Uterus (tissue), 4 donors: ENCODE results near the gene HOXD8. TPM values are rescaled to one million over a fixed set of nuclear protein-coding genes. Genes with fewer than 3 reads are reported as not detected.
A peak's percentile ranks its signal among the peaks of the same experiment; 100 is the strongest.

ENCODE experiments used
- DNase-seq, 2 donors: peaks; one replicate each; pipeline ENCODE4 v3.0.0-alpha.2; 2019 to 2020
- H3K27ac ChIP-seq, 2 donors: fragments of 200-600 bp; sonication (generic); 1 replicate in 1 of 2; 2 replicates in 1 of 2; pipeline ENCODE4 v1.5.1; 2016 to 2018
- H3K27me3 ChIP-seq, 2 donors: fragments of 200-600 bp; sonication (generic); one replicate each; pipeline ENCODE4 v1.5.1; 2018 to 2019; ENCODE audit warnings: control low read depth in 1 of 2
- H3K36me3 ChIP-seq, 2 donors: fragments of 200-600 bp; sonication (generic); one replicate each; pipeline ENCODE4 v1.5.1; 2019; ENCODE audit warnings: control low read depth in 1 of 2
- H3K4me1 ChIP-seq, 2 donors: fragments of 200-600 bp; sonication (generic); one replicate each; pipeline ENCODE4 v1.5.1; 2018 to 2019; ENCODE audit warnings: control low read depth in 1 of 2
- H3K4me3 ChIP-seq, 2 donors: fragments of 200-600 bp; sonication (generic); 1 replicate in 1 of 2; 2 replicates in 1 of 2; pipeline ENCODE4 v1.5.1; 2018 to 2019; ENCODE audit warnings: mild to moderate bottlenecking in 1 of 2
- H3K9me3 ChIP-seq, 2 donors: fragments of 200-600 bp; sonication (generic); one replicate each; pipeline ENCODE4 v1.5.1; 2019; ENCODE audit warnings: control low read depth in 1 of 2
- POLR2A ChIP-seq, 2 donors: fragments of 450-650 bp; IDR thresholded peaks; one replicate each; pipeline ENCODE4 v1.6.1; 2016; ENCODE audit warnings: antibody characterized with exemption in 2 of 2, mild to moderate bottlenecking in 1 of 2, moderate library complexity in 1 of 2
- intact Hi-C: fragments of 100-400 bp; cut with DNase I; formaldehyde crosslinking; loops from one replicate; pipeline ENCODE4 v1.15.1; 2023; ENCODE audit warnings: low total_unique reads
- total RNA-seq, 4 donors: library from RNA; depleted of rRNA in 3 of 4; stranded (reverse); fragments of >200 nt in 3 of 4; gene quantifications; one replicate each; pipeline versions ENCODE4 v1.1.0 to v1.2.4, GENCODE V29; 2014 to 2023
- TF ChIP-seq, protein P1 (sequence below), 4 experiments: fragments of 200-600 bp in 2 of 4; fragments of 450-650 bp in 2 of 4; sonication (generic) in 2 of 4; IDR thresholded peaks; one replicate each; pipeline ENCODE4 v1.5.1; 2016 to 2019; ENCODE audit warnings: antibody characterized with exemption in 4 of 4, mild to moderate bottlenecking in 2 of 4, moderate library complexity in 1 of 4
- donor health status: DM: yes; HTN: yes; CAD: no.

The HOXD8 gene
- total RNA-seq, 4 donors from 2014 or later: 25.8 to 75.6 (median 48.0) TPM

DNA sequence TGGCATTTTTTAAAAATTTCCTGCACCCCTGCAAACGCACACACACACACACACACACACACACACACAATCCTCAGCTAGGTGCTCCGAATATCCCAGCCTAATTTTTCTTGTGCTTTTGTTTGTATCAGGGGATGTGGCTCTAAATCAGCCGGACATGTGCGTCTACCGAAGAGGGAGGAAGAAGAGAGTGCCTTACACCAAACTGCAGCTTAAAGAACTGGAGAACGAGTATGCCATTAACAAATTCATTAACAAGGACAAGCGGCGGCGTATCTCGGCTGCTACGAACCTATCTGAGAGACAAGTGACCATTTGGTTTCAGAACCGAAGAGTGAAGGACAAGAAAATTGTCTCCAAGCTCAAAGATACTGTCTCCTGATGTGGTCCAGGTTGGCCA, 35.2 kb upstream of the HOXD8 start:
- Histone ChIP-seq H3K27me3 (peaks cover 65 to 93% of the 10 kb centered on the region in 2 donors), H3K36me3 (no peaks in the 10 kb centered on the region), H3K9me3 (no peaks in the 10 kb centered on the region), H3K27ac (no peak overlapping the region), H3K4me3 (no peak overlapping the region), H3K4me1 (peaks cover 0 to 21% of the 10 kb centered on the region in 2 donors)
- no peak for DNase-seq
- intact Hi-C loops: no loop called here
- TF ChIP-seq, protein P1, sequence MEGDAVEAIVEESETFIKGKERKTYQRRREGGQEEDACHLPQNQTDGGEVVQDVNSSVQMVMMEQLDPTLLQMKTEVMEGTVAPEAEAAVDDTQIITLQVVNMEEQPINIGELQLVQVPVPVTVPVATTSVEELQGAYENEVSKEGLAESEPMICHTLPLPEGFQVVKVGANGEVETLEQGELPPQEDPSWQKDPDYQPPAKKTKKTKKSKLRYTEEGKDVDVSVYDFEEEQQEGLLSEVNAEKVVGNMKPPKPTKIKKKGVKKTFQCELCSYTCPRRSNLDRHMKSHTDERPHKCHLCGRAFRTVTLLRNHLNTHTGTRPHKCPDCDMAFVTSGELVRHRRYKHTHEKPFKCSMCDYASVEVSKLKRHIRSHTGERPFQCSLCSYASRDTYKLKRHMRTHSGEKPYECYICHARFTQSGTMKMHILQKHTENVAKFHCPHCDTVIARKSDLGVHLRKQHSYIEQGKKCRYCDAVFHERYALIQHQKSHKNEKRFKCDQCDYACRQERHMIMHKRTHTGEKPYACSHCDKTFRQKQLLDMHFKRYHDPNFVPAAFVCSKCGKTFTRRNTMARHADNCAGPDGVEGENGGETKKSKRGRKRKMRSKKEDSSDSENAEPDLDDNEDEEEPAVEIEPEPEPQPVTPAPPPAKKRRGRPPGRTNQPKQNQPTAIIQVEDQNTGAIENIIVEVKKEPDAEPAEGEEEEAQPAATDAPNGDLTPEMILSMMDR (IDR thresholded peaks at IDR 0.05): no peak
- TF ChIP-seq POLR2A (IDR thresholded peaks at IDR 0.05): no peak

DNA sequence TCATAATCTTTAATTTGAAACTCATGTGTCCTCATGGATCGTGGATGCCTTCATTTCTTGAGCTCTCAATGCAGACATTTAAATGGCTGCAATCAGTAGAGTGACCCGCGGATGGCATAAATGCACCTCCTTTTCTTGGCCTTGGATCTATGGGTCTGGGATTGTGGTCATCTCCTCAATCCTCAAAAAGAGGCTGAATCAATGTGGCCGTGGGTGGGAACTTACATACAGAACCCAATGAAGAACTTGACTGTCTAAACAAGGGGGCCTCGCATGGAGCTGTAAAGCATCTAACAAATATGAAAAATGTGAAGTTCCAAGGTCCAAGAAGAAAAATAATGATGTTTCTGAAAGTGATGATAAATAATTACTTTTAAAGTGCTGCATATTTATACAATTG, 34.1 kb upstream of the HOXD8 start:
- no peak for TF ChIP-seq POLR2A (IDR thresholded peaks at IDR 0.05)
- TF ChIP-seq, protein P1 (IDR thresholded peaks at IDR 0.05): no peak
- H3K4me1 ChIP-seq: peaks cover 0 to 28% of the 10 kb centered on the region in 2 donors
- H3K27me3 ChIP-seq: peaks cover 64 to 92% of the 10 kb centered on the region in 2 donors
- H3K9me3 ChIP-seq: no peaks in the 10 kb centered on the region
- no peak overlapping the region for H3K27ac ChIP-seq
- DNase-seq: no peak
- no peaks in the 10 kb centered on the region for H3K36me3 ChIP-seq
- H3K4me3 ChIP-seq: no peak overlapping the region
- intact Hi-C loops: no loop called here

DNA sequence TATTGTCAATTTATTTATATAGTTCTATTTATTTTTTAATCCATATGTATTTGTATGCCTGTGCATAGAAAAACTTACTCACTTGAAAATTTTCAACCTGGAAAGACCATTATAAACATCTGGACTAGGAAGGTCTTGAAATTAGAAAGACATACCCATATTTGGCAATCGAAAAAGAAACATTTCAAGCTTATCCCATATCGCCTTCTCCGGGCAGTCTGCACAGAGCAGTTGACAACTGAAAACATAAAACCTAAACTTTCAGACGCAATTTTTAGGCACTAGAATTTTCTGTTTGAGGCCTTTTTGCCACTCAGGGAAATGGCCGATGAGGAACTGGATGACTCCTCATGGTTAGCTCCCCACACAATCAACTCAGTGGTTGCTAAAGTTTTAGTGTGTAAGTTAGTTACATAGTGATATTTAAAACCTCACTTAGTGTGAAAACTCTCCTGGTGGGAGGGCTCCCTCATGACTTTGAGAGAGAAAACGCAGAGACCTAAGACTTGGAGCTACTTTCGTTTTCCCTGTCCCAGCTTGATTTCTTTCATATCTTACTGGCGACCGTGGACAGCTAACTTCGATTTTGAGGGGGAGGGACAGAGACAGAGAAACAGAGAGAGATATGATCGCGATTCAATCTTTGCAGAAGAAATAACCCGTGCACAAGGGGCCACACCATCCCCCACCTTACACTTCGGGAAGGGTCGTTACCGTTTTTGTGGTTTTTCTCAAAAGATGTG, 33.1 kb upstream of the HOXD8 start:
- TF ChIP-seq, protein P1 (IDR thresholded peaks at IDR 0.05): no peak
- TF ChIP-seq POLR2A (IDR thresholded peaks at IDR 0.05): no peak
- H3K27ac ChIP-seq: no peak overlapping the region
- no peak overlapping the region for H3K4me3 ChIP-seq
- no peaks in the 10 kb centered on the region for H3K36me3 ChIP-seq
- H3K27me3 ChIP-seq: peaks cover 61 to 85% of the 10 kb centered on the region in 2 donors
- no peaks in the 10 kb centered on the region for H3K9me3 ChIP-seq
- DNase-seq: no peak
- H3K4me1 ChIP-seq: peaks cover 0 to 28% of the 10 kb centered on the region in 2 donors
- intact Hi-C loops: no loop called here

DNA sequence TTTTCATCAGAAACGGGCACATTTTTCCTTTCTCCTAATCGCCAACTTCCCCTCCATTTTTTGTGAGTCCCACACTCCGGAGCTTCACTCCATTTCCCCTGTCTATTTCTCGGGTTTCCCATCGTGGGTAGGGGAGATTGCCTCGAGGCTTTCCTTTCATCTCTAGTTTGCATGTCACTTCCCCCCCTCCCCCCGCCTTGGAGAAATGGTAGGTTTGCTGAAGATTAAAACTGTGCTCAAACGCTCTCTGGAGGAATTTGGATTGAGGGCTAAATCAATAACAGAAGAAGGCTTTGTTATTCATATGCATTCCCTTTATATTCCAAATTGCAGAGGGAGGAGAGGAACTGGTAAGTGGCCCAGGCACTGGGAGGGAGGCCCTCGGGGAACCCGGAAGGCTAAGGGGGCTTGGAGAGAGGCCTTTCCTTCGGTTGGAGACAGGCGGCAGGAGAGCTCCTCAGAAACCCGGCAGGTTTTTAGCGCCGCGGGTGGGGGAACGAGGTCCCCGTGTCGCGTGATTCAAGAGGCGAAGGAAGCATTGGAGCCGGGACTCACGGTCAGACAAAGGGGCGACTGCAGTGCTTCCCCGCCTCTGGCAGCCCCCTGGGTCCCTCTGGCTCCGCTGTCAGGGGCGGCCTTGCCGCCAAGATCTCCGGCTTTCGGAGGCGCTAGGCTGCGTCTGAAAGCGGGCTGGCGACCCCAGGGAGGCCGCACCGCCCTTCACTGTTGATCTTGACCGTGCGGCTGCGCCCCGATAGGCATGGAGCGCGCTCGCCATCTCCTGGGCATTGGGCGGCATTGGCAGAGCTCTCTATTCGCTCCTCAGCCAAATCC, 32.3 kb upstream of the HOXD8 start:
- Histone ChIP-seq H3K36me3 (no peaks in the 10 kb centered on the region), H3K27me3 (peaks cover 54 to 78% of the 10 kb centered on the region in 2 donors), H3K27ac (no peak overlapping the region), H3K4me3 (peak overlapping the region in 1 of 2 donors; percentile 24), H3K4me1 (peaks cover 0 to 28% of the 10 kb centered on the region in 2 donors), H3K9me3 (no peaks in the 10 kb centered on the region)
- intact Hi-C loops: no loop called here
- TF ChIP-seq, protein P1 (IDR thresholded peaks at IDR 0.05): peak; percentile 75 to 84 (median 80)
- no peak for TF ChIP-seq POLR2A (IDR thresholded peaks at IDR 0.05)
- peak; percentile 60 to 65 for DNase-seq
